ENCODE data around the gene MS4A4A.

MS4A4A gene

GRCh38 chr11:60316317-60316716 lies 35.9 kb downstream of the MS4A4A start:
- TF ChIP-seq CTCF (conservative IDR thresholded peaks at IDR 0.05; ENCODE audit: low read depth, low read length) = peak; percentile 17
- no peak overlapping the region for H3K4me3 ChIP-seq (ENCODE audit: low read length)
- no peak for DNase-seq (ENCODE audit: low read depth)

GRCh38 chr11:60318726-60319125 lies 38.3 kb downstream of the MS4A4A start:
- no peak overlapping the region for H3K4me3 ChIP-seq (ENCODE audit: low read length)
- TF ChIP-seq CTCF (conservative IDR thresholded peaks at IDR 0.05; ENCODE audit: low read depth, low read length) = no peak
- no peak for DNase-seq (ENCODE audit: low read depth)

GRCh38 chr11:60321051-60321450 lies 40.6 kb downstream of the MS4A4A start:
- no peak for DNase-seq (ENCODE audit: low read depth)
- no peak for TF ChIP-seq CTCF (conservative IDR thresholded peaks at IDR 0.05; ENCODE audit: low read depth, low read length)
- H3K4me3 ChIP-seq (ENCODE audit: low read length) = no peak overlapping the region

- no peak for TF ChIP-seq CTCF (conservative IDR thresholded peaks at IDR 0.05; ENCODE audit: low read depth, low read length)
- no peak within 1 kb of the TSS for H3K4me3 ChIP-seq (ENCODE audit: low read length)
- DNase-seq (ENCODE audit: low read depth) = no peak
Observed at GRCh38 chr11:60326955-60327354, 46.5 kb downstream of the MS4A4A start, which contains the start of gene MS4A6E. Gene MS4A6E, plus strand, starts transcription at chr11:60327255. Its CDS starts 7,641 bp downstream, at chr11:60334896.

- TF ChIP-seq CTCF (conservative IDR thresholded peaks at IDR 0.05; ENCODE audit: low read depth, low read length) = no peak
- DNase-seq (ENCODE audit: low read depth) = no peak
- no peak overlapping the region for H3K4me3 ChIP-seq (ENCODE audit: low read length)
Observed at GRCh38 chr11:60328460-60328859, 48.0 kb downstream of the MS4A4A start.

- no peak for TF ChIP-seq CTCF (conservative IDR thresholded peaks at IDR 0.05; ENCODE audit: low read depth, low read length)
- no peak overlapping the region for H3K4me3 ChIP-seq (ENCODE audit: low read length)
- no peak for DNase-seq (ENCODE audit: low read depth)
Observed at GRCh38 chr11:60332846-60333245, 52.4 kb downstream of the MS4A4A start.

GRCh38 chr11:60334005-60334620 lies 53.6 kb downstream of the MS4A4A start:
- peak; percentile 91 for TF ChIP-seq CTCF (conservative IDR thresholded peaks at IDR 0.05; ENCODE audit: low read depth, low read length)
- no peak for DNase-seq (ENCODE audit: low read depth)
- no peak overlapping the region for H3K4me3 ChIP-seq (ENCODE audit: low read length)
